Keratinocyte (primary cell): ENCODE measurements around the gene CA5A. TPM values are rescaled to one million over a fixed set of nuclear protein-coding genes. Genes with fewer than 3 reads are reported as not detected.
A peak's percentile ranks its signal among the peaks of the same experiment; 100 is the strongest.

ENCODE experiments used
- DNase-seq: peaks from one replicate; pipeline ENCODE4 v3.0.0-alpha.2; 2011; ENCODE audit warnings: low read depth, missing footprints, low spot score
- FAIRE-seq: peaks from 2 replicates; lab custom pipeline; 2011; peaks lifted over from hg19 to GRCh38; lab: Jason Lieb, UNC
- H2AFZ ChIP-seq: 2 replicates; pipeline ENCODE4 v1.6.0; 2012; ENCODE audit warnings: low read length, control low read depth, inconsistent platforms; ENCODE audit not compliant: control insufficient read depth
- H3K27ac ChIP-seq: 2 replicates; pipeline ENCODE4 v1.5.1; 2011; ENCODE audit warnings: low read length; ENCODE audit not compliant: control insufficient read depth, insufficient read depth
- H3K27me3 ChIP-seq: 3 replicates; pipeline ENCODE4 v1.6.0; 2011; ENCODE audit warnings: low read length; ENCODE audit not compliant: control insufficient read depth, insufficient read depth; ENCODE audit errors: extremely low read depth
- H3K36me3 ChIP-seq, 2 experiments: 2 replicates in 1 of 2; 3 replicates in 1 of 2; pipeline ENCODE4 v1.5.1; 2011; ENCODE audit warnings: low read length in 2 of 2, mild to moderate bottlenecking in 1 of 2; ENCODE audit not compliant: control insufficient read depth in 2 of 2, insufficient read depth in 2 of 2; ENCODE audit errors: extremely low read depth in 1 of 2
- H3K4me1 ChIP-seq: 3 replicates; pipeline ENCODE4 v1.5.1; 2011; ENCODE audit warnings: low read length; ENCODE audit not compliant: control insufficient read depth, insufficient read depth; ENCODE audit errors: extremely low read depth
- H3K4me2 ChIP-seq: 3 replicates; pipeline ENCODE4 v1.6.0; 2011; ENCODE audit warnings: low read depth, low read length; ENCODE audit not compliant: control insufficient read depth, insufficient read depth; ENCODE audit errors: extremely low read depth
- H3K4me3 ChIP-seq, 3 experiments: fragments of 200-600 bp in 1 of 3; sonication (generic) in 1 of 3; 2 replicates in 2 of 3; 3 replicates in 1 of 3; pipeline ENCODE4 v1.5.1; 2011 to 2016; ENCODE audit warnings: low read length in 3 of 3, mild to moderate bottlenecking in 3 of 3, control low read depth in 2 of 3, inconsistent platforms in 1 of 3, low read depth in 1 of 3, mixed read lengths in 1 of 3, mixed run types in 1 of 3, moderate library complexity in 1 of 3; ENCODE audit not compliant: control insufficient read depth in 2 of 3, insufficient read depth in 2 of 3; ENCODE audit errors: extremely low read depth in 1 of 3
- H3K79me2 ChIP-seq: 2 replicates; pipeline ENCODE4 v1.6.0; 2012; ENCODE audit warnings: low read length; ENCODE audit not compliant: control insufficient read depth, insufficient read depth
- H3K9ac ChIP-seq: 3 replicates; pipeline ENCODE4 v1.6.0; 2011; ENCODE audit warnings: low read length; ENCODE audit not compliant: control insufficient read depth, insufficient read depth; ENCODE audit errors: extremely low read depth
- H3K9me1 ChIP-seq: 3 replicates; pipeline ENCODE4 v1.6.0; 2011; ENCODE audit warnings: low read length; ENCODE audit not compliant: control insufficient read depth, insufficient read depth; ENCODE audit errors: extremely low read depth
- H3K9me3 ChIP-seq: 2 replicates; pipeline ENCODE4 v1.5.1; 2012; ENCODE audit warnings: low read depth, low read length; ENCODE audit not compliant: control insufficient read depth
- H4K20me1 ChIP-seq: 3 replicates; pipeline ENCODE4 v1.6.0; 2011; ENCODE audit warnings: low read length; ENCODE audit not compliant: control insufficient read depth, insufficient read depth; ENCODE audit errors: extremely low read depth
- EZH2 ChIP-seq: IDR thresholded peaks from one replicate; pipeline ENCODE4 v1.6.1; 2012; ENCODE audit warnings: inconsistent platforms, mild to moderate bottlenecking, low read length, moderate library complexity
- dilution Hi-C: fragments of 300-500 bp; cut with MboI; formaldehyde crosslinking; loops from one replicate; pipeline ENCODE4 v1.7.0; 2020; ENCODE audit warnings: low sequenced_read_pairs; ENCODE audit not compliant: extremely low pct_ligation_motif_present
- polyA plus RNA-seq, 5 experiments: library from polyadenylated mRNA; depleted of rRNA in 3 of 5; stranded (reverse) in 3 of 5; stranded (forward) in 1 of 5; unstranded in 1 of 5; fragments of >200 nt; gene quantifications; 1 replicate in 1 of 5; 2 replicates in 3 of 5; 3 replicates in 1 of 5; pipeline versions ENCODE4 v1.2.1 to v1.2.3, GENCODE V29; 2011 to 2012; ENCODE audit warnings: missing spikeins in 2 of 5, low read depth in 1 of 5, low replicate concordance in 1 of 5
- TF ChIP-seq, protein P1 (sequence below), 3 experiments: IDR thresholded peaks in 1 of 3; conservative IDR thresholded peaks in 1 of 3; optimal IDR thresholded peaks in 1 of 3; 2 replicates in 2 of 3; 3 replicates in 1 of 3; pipeline versions ENCODE3 to v1.5.1; 2011; ENCODE audit warnings: low read length in 3 of 3, mild to moderate bottlenecking in 3 of 3, moderate library complexity in 2 of 3, control low read depth in 1 of 3, inconsistent platforms in 1 of 3; ENCODE audit not compliant: insufficient read depth in 2 of 3; ENCODE audit errors: extremely low read depth in 1 of 3

CA5A gene
- polyA plus RNA-seq, 1 donor (not counting 4 experiments of a cell fraction or from before 2014, with no cell fraction given): not detected

- H3K4me3 ChIP-seq: no peak overlapping the region
- peak overlapping the region; percentile 7 for H3K4me2 ChIP-seq
- DNase-seq (no peak), FAIRE-seq (no peak)
- H3K36me3 ChIP-seq: peaks cover 19 to 24% of the 10 kb centered on the region in 2 experiments
- no peak for TF ChIP-seq EZH2
- TF ChIP-seq, protein P1, sequence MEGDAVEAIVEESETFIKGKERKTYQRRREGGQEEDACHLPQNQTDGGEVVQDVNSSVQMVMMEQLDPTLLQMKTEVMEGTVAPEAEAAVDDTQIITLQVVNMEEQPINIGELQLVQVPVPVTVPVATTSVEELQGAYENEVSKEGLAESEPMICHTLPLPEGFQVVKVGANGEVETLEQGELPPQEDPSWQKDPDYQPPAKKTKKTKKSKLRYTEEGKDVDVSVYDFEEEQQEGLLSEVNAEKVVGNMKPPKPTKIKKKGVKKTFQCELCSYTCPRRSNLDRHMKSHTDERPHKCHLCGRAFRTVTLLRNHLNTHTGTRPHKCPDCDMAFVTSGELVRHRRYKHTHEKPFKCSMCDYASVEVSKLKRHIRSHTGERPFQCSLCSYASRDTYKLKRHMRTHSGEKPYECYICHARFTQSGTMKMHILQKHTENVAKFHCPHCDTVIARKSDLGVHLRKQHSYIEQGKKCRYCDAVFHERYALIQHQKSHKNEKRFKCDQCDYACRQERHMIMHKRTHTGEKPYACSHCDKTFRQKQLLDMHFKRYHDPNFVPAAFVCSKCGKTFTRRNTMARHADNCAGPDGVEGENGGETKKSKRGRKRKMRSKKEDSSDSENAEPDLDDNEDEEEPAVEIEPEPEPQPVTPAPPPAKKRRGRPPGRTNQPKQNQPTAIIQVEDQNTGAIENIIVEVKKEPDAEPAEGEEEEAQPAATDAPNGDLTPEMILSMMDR (optimal IDR thresholded peaks at IDR 0.05 in 1 of 3, IDR thresholded peaks at IDR 0.05 in 1 of 3, conservative IDR thresholded peaks at IDR 0.05 in 1 of 3; ENCODE audit: extremely low read depth in 1 of 3, insufficient read depth in 2 of 3, low read length in 3 of 3): no peak
- no peaks in the 10 kb centered on the region for H3K9me3 ChIP-seq
- H3K4me1 ChIP-seq: peaks cover 10% of the 10 kb centered on the region
- no peaks in the 10 kb centered on the region for H3K9me1 ChIP-seq
- H3K27me3 ChIP-seq: no peaks in the 10 kb centered on the region
- H3K27ac ChIP-seq: peak overlapping the region; percentile 32
- no peaks in the 10 kb centered on the region for H4K20me1 ChIP-seq
- H2AFZ ChIP-seq: no peak overlapping the region
- H3K9ac ChIP-seq: peak overlapping the region; percentile 34
- dilution Hi-C loops: no loop called here
- peaks cover 69% of the 10 kb centered on the region for H3K79me2 ChIP-seq
Measured at GRCh38 chr16:87953308-87954215, 17.2 kb upstream of the CA5A start.

- Histone ChIP-seq H3K4me3 (peak overlapping the region in 2 of 3 experiments; percentile 72 to 94), H4K20me1 (no peaks in the 10 kb centered on the region), H2AFZ (no peak overlapping the region), H3K79me2 (peaks cover 61% of the 10 kb centered on the region), H3K9ac (peak overlapping the region; percentile 94), H3K4me1 (peaks cover 10% of the 10 kb centered on the region), H3K4me2 (peak overlapping the region; percentile 86), H3K27ac (peak overlapping the region; percentile 83), H3K36me3 (peaks cover 19 to 24% of the 10 kb centered on the region in 2 experiments), H3K27me3 (no peaks in the 10 kb centered on the region), H3K9me1 (no peaks in the 10 kb centered on the region), H3K9me3 (no peaks in the 10 kb centered on the region)
- dilution Hi-C loops: no loop called here
- FAIRE-seq (no peak), DNase-seq (no peak)
- TF ChIP-seq, protein P1 (optimal IDR thresholded peaks at IDR 0.05 in 1 of 3, IDR thresholded peaks at IDR 0.05 in 1 of 3, conservative IDR thresholded peaks at IDR 0.05 in 1 of 3; ENCODE audit: extremely low read depth in 1 of 3, insufficient read depth in 2 of 3, low read length in 3 of 3): no peak
- TF ChIP-seq EZH2: no peak
Measured at GRCh38 chr16:87952751-87953150, 16.4 kb upstream of the CA5A start.
